ENCODE data around the gene THEM5.

THEM5 gene

GRCh38 chr1:151839082-151839412 lies 14.5 kb downstream of the THEM5 start:
- no peak for DNase-seq

GRCh38 chr1:151838222-151839081 lies 15.1 kb downstream of the THEM5 start:
- peak; percentile 44 for DNase-seq

GRCh38 chr1:151837884-151838221 lies 15.7 kb downstream of the THEM5 start:
- DNase-seq = no peak

GRCh38 chr1:151837197-151837596 lies 16.3 kb downstream of the THEM5 start:
- DNase-seq = no peak

- DNase-seq = no peak
Observed at GRCh38 chr1:151835596-151835995, 17.9 kb downstream of the THEM5 start.

GRCh38 chr1:151834239-151834638 lies 19.3 kb downstream of the THEM5 start:
- no peak for DNase-seq

GRCh38 chr1:151833172-151833900 lies 20.2 kb downstream of the THEM5 start:
- DNase-seq = no peak

GRCh38 chr1:151832318-151832980 lies 21.1 kb downstream of the THEM5 start:
- DNase-seq = no peak

GRCh38 chr1:151831605-151832004 lies 21.9 kb downstream of the THEM5 start, which contains the start of gene RORC:
Gene RORC, minus strand, starts transcription at chr1:151831802. Its CDS starts 38 bp downstream, at chr1:151831764.
- no peak for DNase-seq

GRCh38 chr1:151831256-151831591 lies 22.3 kb downstream of the THEM5 start:
- no peak for DNase-seq

GRCh38 chr1:151830055-151830454 lies 23.5 kb downstream of the THEM5 start:
- no peak for DNase-seq

- no peak for DNase-seq
Observed at GRCh38 chr1:151829352-151830046, 24.0 kb downstream of the THEM5 start.

- DNase-seq = no peak
Observed at GRCh38 chr1:151828921-151829320, 24.6 kb downstream of the THEM5 start.

GRCh38 chr1:151827853-151828252 lies 25.7 kb downstream of the THEM5 start:
- DNase-seq = no peak

GRCh38 chr1:151825751-151826660 lies 27.5 kb downstream of the THEM5 start:
- no peak for DNase-seq

GRCh38 chr1:151825204-151825603 lies 28.3 kb downstream of the THEM5 start:
- no peak for DNase-seq

- no peak for DNase-seq
Observed at GRCh38 chr1:151823175-151823574, 30.3 kb downstream of the THEM5 start.

- DNase-seq = peak; percentile 75
Observed at GRCh38 chr1:151822404-151822803, 31.1 kb downstream of the THEM5 start.

- DNase-seq = no peak
Observed at GRCh38 chr1:151820940-151821339, 32.6 kb downstream of the THEM5 start.

GRCh38 chr1:151819976-151820623 lies 33.4 kb downstream of the THEM5 start:
- DNase-seq = peak; percentile 72

- no peak for DNase-seq
Observed at GRCh38 chr1:151819227-151819835, 34.2 kb downstream of the THEM5 start.
